WTC11 (cell line): ENCODE results near the gene MPZ.

Experiments used
- CREB1 ChIP-seq: sonication (generic); formaldehyde crosslinking; IDR thresholded peaks from 2 replicates; pipeline ENCODE4 v1.8.0; 2023; ENCODE audit warnings: mild to moderate bottlenecking, missing genetic modification reagents
- CTCF ChIP-seq: fragments of 200-600 bp; IDR thresholded peaks from 2 replicates; pipeline ENCODE4 v1.8.0; 2022; ENCODE audit warnings: antibody characterized with exemption
- EMX1 ChIP-seq: fragments of 250-450 bp; sonication (Bioruptor Pico); IDR thresholded peaks from 2 replicates; pipeline ENCODE4 v1.8.0; 2021; ENCODE audit warnings: mild to moderate bottlenecking
- FOXJ3 ChIP-seq: sonication (generic); formaldehyde crosslinking; IDR thresholded peaks from 2 replicates; pipeline ENCODE4 v1.9.0; 2021; ENCODE audit warnings: missing genetic modification reagents, mild to moderate bottlenecking, borderline replicate concordance
- GABPB1 ChIP-seq: sonication (generic); formaldehyde crosslinking; IDR thresholded peaks from 2 replicates; pipeline ENCODE4 v1.8.1; 2023; ENCODE audit warnings: mild to moderate bottlenecking, missing genetic modification reagents
- MAX ChIP-seq: sonication (generic); formaldehyde crosslinking; IDR thresholded peaks from 2 replicates; pipeline ENCODE4 v1.8.0; 2022; ENCODE audit warnings: mild to moderate bottlenecking, missing genetic modification reagents
- TP53 ChIP-seq: sonication (generic); formaldehyde crosslinking; IDR thresholded peaks from 2 replicates; pipeline ENCODE4 v1.8.1; 2023; ENCODE audit warnings: mild to moderate bottlenecking, missing genetic modification reagents
- ZNF121 ChIP-seq: sonication (generic); formaldehyde crosslinking; IDR thresholded peaks from 2 replicates; pipeline ENCODE4 v1.8.0; 2023; ENCODE audit warnings: missing genetic modification reagents

DNA sequence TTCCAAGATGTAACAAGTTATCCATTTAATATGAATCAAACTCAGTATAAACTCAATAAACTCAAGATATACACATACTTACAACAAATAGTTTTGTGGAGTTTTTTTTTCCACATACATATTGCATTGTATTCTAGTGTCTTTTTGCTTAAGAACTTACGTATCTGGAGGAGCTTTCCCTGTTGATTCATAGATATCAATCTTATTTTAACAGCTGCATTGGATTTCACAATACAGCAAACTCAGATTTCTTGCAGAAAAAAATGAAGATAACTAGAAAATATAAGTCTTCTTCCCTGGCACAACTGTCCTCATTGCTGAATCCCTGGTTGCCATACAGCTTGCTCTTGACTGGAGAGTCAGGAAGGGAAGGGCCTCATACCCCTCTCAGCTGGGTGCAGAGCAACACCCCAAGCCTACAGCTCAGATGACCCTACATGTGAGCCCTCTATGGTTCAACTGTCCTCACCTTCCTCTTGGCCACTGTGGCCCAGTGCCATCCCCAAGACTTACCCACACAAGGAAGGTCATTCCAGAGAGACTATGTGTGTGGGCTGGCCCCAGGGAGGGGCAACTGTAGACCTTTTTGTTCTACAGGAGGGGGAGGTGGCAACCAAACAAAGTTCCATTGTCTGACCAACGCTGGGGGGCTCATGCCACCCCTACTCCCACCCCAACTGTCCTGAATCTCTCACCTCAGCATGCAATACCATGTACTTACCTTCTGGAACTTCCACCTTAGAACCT is 1.7 kb downstream of the MPZ start:
- no peak for TF ChIP-seq EMX1 (CRISPR knock-in tag)
- TF ChIP-seq FOXJ3 (CRISPR knock-in tag): no peak
- TF ChIP-seq CTCF: no peak
- TF ChIP-seq GABPB1 (CRISPR knock-in tag): no peak
- TF ChIP-seq ZNF121 (CRISPR knock-in tag): no peak
- no peak for TF ChIP-seq CREB1 (CRISPR knock-in tag)
- no peak for TF ChIP-seq TP53 (CRISPR knock-in tag)
- no peak for TF ChIP-seq MAX (CRISPR knock-in tag)
